H1 (cell line): Measurements from ENCODE around the gene PHACTR2. TPM values are rescaled to one million over a fixed set of nuclear protein-coding genes. Genes with fewer than 3 reads are reported as not detected.

ENCODE experiments used
- BACH1 ChIP-seq: IDR thresholded peaks from 2 replicates; pipeline ENCODE4 v1.6.1; 2012; ENCODE audit warnings: low read length, improper control_type of control experiment
- GTF2F1 ChIP-seq: IDR thresholded peaks from 2 replicates; pipeline ENCODE4 v1.6.1; 2012; ENCODE audit warnings: low read depth, low read length, improper control_type of control experiment, borderline replicate concordance
- HDAC6 ChIP-seq: IDR thresholded peaks from one replicate; pipeline ENCODE4 v1.7.1; 2012; ENCODE audit warnings: low read depth, mild to moderate bottlenecking, inconsistent platforms, low read length, moderate library complexity
- KDM1A ChIP-seq: fragments of 200-600, 300-600 bp; sonication (generic); IDR thresholded peaks from 2 replicates; pipeline ENCODE4 v1.7.1; 2016; ENCODE audit warnings: mild to moderate bottlenecking, low read length, borderline replicate concordance
- RXRA ChIP-seq: IDR thresholded peaks from 2 replicates; pipeline ENCODE4 v1.6.1; 2011; ENCODE audit warnings: low read depth, mild to moderate bottlenecking, low read length, moderate library complexity; ENCODE audit not compliant: insufficient read depth
- SAP30 ChIP-seq: fragments of 300-600 bp; sonication (generic); IDR thresholded peaks from 2 replicates; pipeline ENCODE4 v1.7.1; 2012; ENCODE audit warnings: low read length, moderate library complexity, mild to moderate bottlenecking, inconsistent platforms; ENCODE audit not compliant: insufficient read depth, insufficient replicate concordance
- TAF1 ChIP-seq: IDR thresholded peaks from 2 replicates; pipeline ENCODE4 v1.6.1; 2011; ENCODE audit warnings: mild to moderate bottlenecking, low read depth, low read length
- polyA plus RNA-seq, 7 experiments: library from polyadenylated mRNA; depleted of rRNA in 3 of 7; stranded (reverse) in 5 of 7; unstranded in 2 of 7; fragments of >200 nt in 5 of 7; fragments of 200-250 nt in 2 of 7; gene quantifications; 1 replicate in 5 of 7; 2 replicates in 1 of 7; 4 replicates in 1 of 7; pipeline versions ENCODE4 v1.2.1 to v1.2.3, GENCODE V29; 2011 to 2013; ENCODE audit warnings: missing spikeins in 2 of 7, mixed read lengths in 2 of 7
- total RNA-seq: library from RNA; stranded (reverse); fragmentation: NEBNext Ultra II Directional; extraction: Animal tissue kit (Norgen Biotek cat#: 25700); gene quantifications from 2 replicates; pipeline ENCODE4 v1.2.1, GENCODE V29; 2021

PHACTR2 gene
- total and polyA plus RNA-seq, 2 of the 8 experiments (the other 6 are each of a cell fraction or from before 2014, with no cell fraction given) = 16.9 to 131 TPM

DNA sequence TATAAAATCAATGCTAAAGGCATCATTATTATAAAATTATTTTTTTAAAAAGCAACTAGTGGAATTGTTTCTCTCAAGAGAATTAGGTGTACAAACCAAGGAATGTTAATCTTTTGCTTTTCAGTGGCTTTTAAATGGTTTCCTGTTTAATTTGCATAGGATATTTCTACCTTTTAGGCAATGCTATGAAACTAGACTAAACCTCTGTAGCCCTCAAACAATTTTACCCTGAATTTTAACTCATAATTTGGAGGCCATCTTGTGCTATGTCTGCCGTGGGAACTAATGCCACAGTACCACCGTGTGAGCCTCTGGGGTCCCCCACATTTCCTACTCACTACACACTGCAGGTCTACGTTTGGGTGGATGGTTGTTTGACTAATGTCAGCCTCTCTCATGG is 20.6 kb downstream of the PHACTR2 start (continued):
- TF ChIP-seq GTF2F1 (no peak), BACH1 (no peak), HDAC6 (no peak), TAF1 (no peak), SAP30 (no peak), RXRA (no peak), KDM1A (no peak)
